OCI-LY1 (cell line): ENCODE measurements around the gene PFN4.

Experiments
- H2AFZ ChIP-seq: fragments of 200-600 bp; sonication (generic), shearing (Covaris generic); 2 replicates; pipeline ENCODE4 v1.6.0; 2014; ENCODE audit warnings: antibody characterized with exemption, mild to moderate bottlenecking, low read length
- H3F3A ChIP-seq: fragments of 200-600 bp; sonication (generic), shearing (Covaris generic); 2 replicates; pipeline ENCODE4 v1.6.0; 2014; ENCODE audit warnings: mild to moderate bottlenecking, antibody characterized with exemption, low read length, moderate library complexity; ENCODE audit not compliant: insufficient read depth
- H3K27ac ChIP-seq: fragments of 200-600 bp; sonication (generic); 2 replicates; pipeline ENCODE4 v1.5.1; 2014; ENCODE audit warnings: low read length, mixed run types, mild to moderate bottlenecking, low read depth; ENCODE audit not compliant: poor library complexity, severe bottlenecking
- H3K27me3 ChIP-seq: fragments of 200-600 bp; sonication (generic); 2 replicates; pipeline ENCODE4 v1.6.0; 2014; ENCODE audit warnings: antibody characterized with exemption, mild to moderate bottlenecking, low read length, moderate library complexity; ENCODE audit not compliant: insufficient read depth
- H3K36me3 ChIP-seq: fragments of 200-600 bp; sonication (generic); 2 replicates; pipeline ENCODE4 v1.6.1; 2014; ENCODE audit warnings: mild to moderate bottlenecking, antibody characterized with exemption, low read length, moderate library complexity, mixed read lengths; ENCODE audit not compliant: insufficient read depth
- H3K4me1 ChIP-seq: fragments of 200-600 bp; sonication (generic); 2 replicates; pipeline ENCODE4 v1.5.1; 2014; ENCODE audit warnings: mild to moderate bottlenecking, low read length, moderate library complexity; ENCODE audit not compliant: insufficient read depth, severe bottlenecking
- H3K4me2 ChIP-seq: fragments of 200-600 bp; sonication (generic), shearing (Covaris generic); 2 replicates; pipeline ENCODE4 v1.6.1; 2014; ENCODE audit warnings: low read length
- H3K4me3 ChIP-seq: fragments of 200-600 bp; sonication (generic); 2 replicates; pipeline ENCODE4 v1.5.1; 2014; ENCODE audit warnings: low read length, low read depth, mild to moderate bottlenecking, mixed read lengths; ENCODE audit not compliant: poor library complexity, severe bottlenecking
- H3K79me2 ChIP-seq: fragments of 200-600 bp; shearing (Covaris generic); 2 replicates; pipeline ENCODE4 v1.6.1; 2016; ENCODE audit warnings: mixed run types, low read length, mixed read lengths; ENCODE audit not compliant: insufficient read depth
- H3K9ac ChIP-seq: fragments of 200-600 bp; sonication (generic), shearing (Covaris generic); 2 replicates; pipeline ENCODE4 v1.6.1; 2014; ENCODE audit warnings: mild to moderate bottlenecking, low read length, mixed read lengths
- H3K9me2 ChIP-seq: fragments of 200-600 bp; sonication (generic), shearing (Covaris generic); 2 replicates; pipeline ENCODE4 v1.6.1; 2014; ENCODE audit warnings: low read depth, mild to moderate bottlenecking, low read length, mixed read lengths
- H3K9me3 ChIP-seq: fragments of 200-600 bp; shearing (Covaris generic); 2 replicates; pipeline ENCODE4 v1.6.1; 2014; ENCODE audit warnings: low read length, mixed read lengths
- H4K20me1 ChIP-seq: fragments of 200-600 bp; sonication (generic), shearing (Covaris generic); 2 replicates; pipeline ENCODE4 v1.6.0; 2016; ENCODE audit warnings: mild to moderate bottlenecking, low read length; ENCODE audit not compliant: insufficient read depth
- CTCF ChIP-seq: fragments of 200-600 bp; sonication (generic), shearing (Covaris generic); IDR thresholded peaks from 2 replicates; pipeline ENCODE4 v1.5.1; 2017; ENCODE audit warnings: mild to moderate bottlenecking, antibody characterized with exemption, low read length, moderate library complexity, mixed read lengths
- EZH2 ChIP-seq: fragments of 200-600 bp; sonication (generic), shearing (Covaris generic); IDR thresholded peaks from 2 replicates; pipeline ENCODE4 v1.8.0; 2017; ENCODE audit warnings: borderline replicate concordance, mixed run types, mild to moderate bottlenecking, antibody characterized with exemption, low read length, moderate library complexity, mixed read lengths

Gene PFN4

GRCh38 chr2:24123195-24123921 lies at the start of gene PFN4, which contains the start of gene FAM228B:
Gene PFN4 (minus strand): TSS chr2:24123334. CDS start chr2:24122535, 799 bp downstream.
Gene FAM228B (plus strand): TSS chr2:24123469. CDS start chr2:24124362, 893 bp downstream.
- no peaks in the 10 kb centered on the region for H3K9me2 ChIP-seq
- H3K79me2 ChIP-seq, result peaks cover 7% of the 10 kb centered on the region; the same call in 1 of the 2 replicates
- peak within 1 kb of the TSS; percentile 97 for H3K4me2 ChIP-seq
- H3K9ac ChIP-seq, result peak within 1 kb of the TSS; percentile 90
- no peaks in the 10 kb centered on the region for H3K36me3 ChIP-seq
- peak within 1 kb of the TSS; percentile 77 for H3K4me3 ChIP-seq
- H3K27ac ChIP-seq, result peak within 1 kb of the TSS; percentile 69
- no peaks in the 10 kb centered on the region for H3K9me3 ChIP-seq
- peaks cover 22% of the 10 kb centered on the region for H3K4me1 ChIP-seq
- 0 out of 2 replicates have a peak, but pooled peaks cover 5% of the 10 kb centered on the region for H3F3A ChIP-seq
- no peaks in the 10 kb centered on the region for H3K27me3 ChIP-seq
- H2AFZ ChIP-seq, result no peak within 1 kb of the TSS
- no peak for TF ChIP-seq EZH2
- TF ChIP-seq CTCF, result no peak
- no peaks in the 10 kb centered on the region for H4K20me1 ChIP-seq

- H3K9ac ChIP-seq, result no peak overlapping the region
- no peaks in the 10 kb centered on the region for H3K9me2 ChIP-seq
- no peak overlapping the region for H3K27ac ChIP-seq
- H4K20me1 ChIP-seq, result no peaks in the 10 kb centered on the region
- no peak overlapping the region for H3K4me2 ChIP-seq
- no peaks in the 10 kb centered on the region for H3K4me1 ChIP-seq
- TF ChIP-seq CTCF (no peak), EZH2 (no peak)
- no peaks in the 10 kb centered on the region for H3K9me3 ChIP-seq
- H3K36me3 ChIP-seq, result no peaks in the 10 kb centered on the region
- H3K4me3 ChIP-seq, result no peak overlapping the region
- no peak overlapping the region for H2AFZ ChIP-seq
- no peaks in the 10 kb centered on the region for H3K27me3 ChIP-seq
- H3K79me2 ChIP-seq, result no peaks in the 10 kb centered on the region
- no peaks in the 10 kb centered on the region for H3F3A ChIP-seq
Observed at GRCh38 chr2:24169023-24169422, 45.9 kb upstream of the PFN4 start.

- no peak overlapping the region; the same call in 1 of the 2 replicates for H3K9ac ChIP-seq
- no peak overlapping the region for H3K4me3 ChIP-seq
- 0 out of 2 replicates have a peak, but pooled peaks cover 4% of the 10 kb centered on the region for H3K9me3 ChIP-seq
- H3K36me3 ChIP-seq, result no peaks in the 10 kb centered on the region
- no peaks in the 10 kb centered on the region for H3K9me2 ChIP-seq
- H2AFZ ChIP-seq, result no peak overlapping the region
- H3F3A ChIP-seq, result no peaks in the 10 kb centered on the region
- H4K20me1 ChIP-seq, result no peaks in the 10 kb centered on the region
- no peaks in the 10 kb centered on the region for H3K79me2 ChIP-seq
- H3K27me3 ChIP-seq, result no peaks in the 10 kb centered on the region
- no peaks in the 10 kb centered on the region for H3K4me1 ChIP-seq
- TF ChIP-seq EZH2 (no peak), CTCF (peak; percentile 99)
- H3K27ac ChIP-seq, result no peak overlapping the region
- peak overlapping the region; percentile 1; the same call in 1 of the 2 replicates for H3K4me2 ChIP-seq
Observed at GRCh38 chr2:24164416-24164973, 41.4 kb upstream of the PFN4 start.
